GM04503 (cell line): Measurements from ENCODE around the gene SKI.
"Not testable (repeated sequence)": the region's sequence is repeated elsewhere in the genome, so short reads cannot be mapped to it uniquely, and the experiment has no call there.

ENCODE experiments used
- DNase-seq: peaks from one replicate; pipeline ENCODE4 v3.0.0-alpha.2; 2012; ENCODE audit warnings: low read depth

SKI gene

DNA sequence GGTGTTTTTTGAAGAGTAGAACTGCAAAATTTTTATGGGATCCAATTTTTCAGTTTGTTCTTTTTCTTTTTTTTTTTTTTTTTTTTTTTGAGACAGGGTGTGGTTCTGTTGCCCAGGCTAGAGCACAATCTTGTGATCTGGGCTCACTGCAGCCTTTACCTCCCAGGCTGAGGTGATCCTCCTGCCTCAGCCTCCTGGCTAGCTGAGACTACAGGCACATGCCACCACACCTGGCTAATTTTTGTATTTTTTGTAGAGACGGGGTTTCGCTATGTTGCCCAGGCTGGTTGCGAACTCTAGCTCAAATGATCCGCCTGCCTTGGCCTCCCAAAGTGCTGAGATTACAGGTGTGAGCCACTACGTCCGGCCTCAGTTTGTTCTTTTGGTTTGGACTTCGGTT lies 32.4 kb downstream of the SKI start:
- not testable (repeated sequence) for DNase-seq

GRCh38 chr1:2260917-2261316 lies 32.8 kb downstream of the SKI start:
- no peak for DNase-seq

- DNase-seq, result not testable (repeated sequence)
These were observed 33.6 kb downstream of the SKI start for GRCh38 chr1:2261476-2262395.

DNA sequence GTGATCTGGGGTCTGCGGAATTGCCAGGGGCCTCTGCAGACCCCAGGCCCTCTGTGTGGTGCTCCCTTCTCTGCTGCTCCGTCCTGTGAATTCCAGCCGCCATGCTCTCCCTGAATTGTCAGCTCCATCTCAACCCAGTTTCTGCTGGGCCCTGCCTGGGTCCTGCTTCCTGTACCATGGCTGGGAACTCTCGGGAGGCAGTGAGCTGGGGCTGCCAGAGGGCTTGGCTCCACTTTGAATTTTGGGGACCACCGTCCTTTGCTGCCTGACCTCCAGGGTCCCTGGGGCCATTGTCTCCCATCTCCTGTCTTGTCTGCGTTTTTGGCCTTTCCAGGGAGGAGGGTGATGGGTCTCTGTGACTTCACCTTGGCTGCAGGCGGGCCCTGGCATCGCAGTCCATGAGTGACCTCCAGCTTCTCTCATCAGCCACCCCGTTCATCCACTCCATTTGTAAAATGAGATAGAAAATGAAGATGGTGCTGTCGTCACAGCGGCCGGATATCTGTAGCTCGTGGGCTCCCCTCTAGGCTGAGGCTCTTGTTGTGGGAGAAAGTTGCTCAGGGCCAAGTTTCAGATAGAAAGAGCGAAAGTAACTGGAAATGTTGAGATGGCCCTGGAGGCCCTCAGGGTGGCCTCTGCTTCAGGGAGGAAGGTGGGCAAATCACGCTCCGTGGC lies 38.3 kb downstream of the SKI start:
- DNase-seq, result no peak

DNA sequence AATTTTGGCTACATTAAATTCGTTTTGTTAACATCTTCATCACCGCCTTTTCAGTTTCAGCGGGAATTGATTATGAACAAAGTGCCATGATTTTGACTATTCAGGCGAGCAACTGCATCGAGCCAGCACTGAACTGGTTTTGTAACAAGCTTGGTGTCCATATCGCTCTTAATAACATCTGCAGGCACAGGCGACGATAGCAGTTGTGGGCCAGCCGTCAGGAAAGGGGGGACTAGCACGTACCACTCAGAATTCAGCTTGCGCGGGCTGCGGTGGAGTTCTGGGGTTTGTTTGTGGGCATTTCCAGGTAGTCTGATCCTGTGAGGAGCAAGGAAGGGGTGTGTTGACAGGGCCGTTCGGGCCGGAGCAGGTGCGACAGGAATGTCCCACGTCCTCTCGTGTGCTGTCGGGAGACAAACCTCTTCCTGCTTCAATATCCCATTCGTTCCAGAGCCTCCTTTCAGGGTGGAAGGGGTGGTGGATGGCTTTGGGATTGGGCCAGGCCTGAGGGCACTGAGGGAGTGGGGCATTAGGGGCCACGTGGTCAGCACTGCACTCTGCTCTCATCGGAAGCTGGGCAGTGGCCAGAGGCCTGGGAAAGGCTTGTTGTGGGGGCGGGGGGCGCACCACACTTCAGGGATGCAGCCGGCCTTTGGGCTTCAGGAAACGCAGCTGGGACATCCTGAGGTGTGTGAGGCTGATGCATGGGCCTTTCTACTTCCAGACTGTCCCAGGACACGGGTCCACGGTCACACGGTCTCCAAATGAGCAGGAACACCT lies 39.1 kb downstream of the SKI start:
- no peak for DNase-seq

DNA sequence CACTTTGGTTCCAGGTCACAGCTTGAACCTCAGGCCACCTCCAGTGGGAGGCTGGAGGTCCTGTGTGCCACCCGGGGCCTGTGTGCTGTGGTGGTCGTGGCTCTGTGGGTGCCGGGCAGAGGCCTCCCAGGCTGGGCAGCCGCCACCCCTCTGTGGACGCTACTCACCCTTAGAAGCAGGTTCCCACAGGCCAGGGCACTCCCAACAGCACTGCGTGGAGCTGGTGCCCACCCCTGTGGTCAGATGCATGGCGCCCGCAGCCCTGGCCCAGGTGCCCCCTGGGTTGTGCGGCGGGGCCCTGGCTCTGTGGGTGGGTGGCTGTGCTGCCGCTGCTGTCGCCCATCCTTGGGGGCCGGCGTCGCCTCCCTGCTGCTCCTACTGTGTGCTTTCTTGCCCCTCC lies 39.7 kb downstream of the SKI start:
- DNase-seq, result no peak

DNA sequence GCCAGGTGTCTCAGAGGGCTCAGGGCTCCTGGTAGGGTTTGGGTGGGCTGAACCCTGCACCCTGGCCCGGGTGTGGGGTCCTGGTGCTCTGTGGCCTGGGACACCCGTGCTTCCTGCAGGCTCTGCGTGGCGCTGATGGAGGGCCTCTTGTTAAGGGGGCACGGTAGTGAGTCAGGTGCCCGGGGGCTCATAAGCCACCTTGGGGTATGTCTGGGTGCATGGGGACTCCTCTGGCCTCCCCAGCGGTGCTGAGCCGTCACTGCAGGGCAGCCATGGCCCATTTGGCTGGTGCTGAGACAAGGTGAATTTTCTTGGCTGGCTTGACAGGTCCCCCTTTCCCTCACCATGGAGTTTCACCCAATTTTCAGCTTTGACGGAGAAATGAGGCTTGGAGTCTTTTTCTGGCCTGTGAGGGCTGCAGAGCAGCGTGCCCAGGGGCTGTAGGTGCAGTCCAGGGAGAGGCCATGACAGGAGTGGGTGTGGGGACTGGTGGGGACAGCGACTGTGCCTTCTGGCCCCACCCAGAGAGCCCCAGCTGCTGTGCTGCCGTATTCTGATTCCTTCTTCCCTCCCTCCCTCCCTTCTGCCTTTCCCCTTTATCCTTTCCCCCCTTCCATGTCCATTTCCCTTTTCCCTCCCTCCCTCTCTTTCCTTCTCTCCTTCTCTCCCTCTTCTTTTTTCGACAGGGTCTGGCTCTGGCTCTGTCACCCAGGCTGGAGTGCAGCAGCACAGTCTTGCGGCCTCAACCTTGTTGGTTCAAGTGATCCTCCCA lies 40.4 kb downstream of the SKI start:
- DNase-seq, result no peak

DNA sequence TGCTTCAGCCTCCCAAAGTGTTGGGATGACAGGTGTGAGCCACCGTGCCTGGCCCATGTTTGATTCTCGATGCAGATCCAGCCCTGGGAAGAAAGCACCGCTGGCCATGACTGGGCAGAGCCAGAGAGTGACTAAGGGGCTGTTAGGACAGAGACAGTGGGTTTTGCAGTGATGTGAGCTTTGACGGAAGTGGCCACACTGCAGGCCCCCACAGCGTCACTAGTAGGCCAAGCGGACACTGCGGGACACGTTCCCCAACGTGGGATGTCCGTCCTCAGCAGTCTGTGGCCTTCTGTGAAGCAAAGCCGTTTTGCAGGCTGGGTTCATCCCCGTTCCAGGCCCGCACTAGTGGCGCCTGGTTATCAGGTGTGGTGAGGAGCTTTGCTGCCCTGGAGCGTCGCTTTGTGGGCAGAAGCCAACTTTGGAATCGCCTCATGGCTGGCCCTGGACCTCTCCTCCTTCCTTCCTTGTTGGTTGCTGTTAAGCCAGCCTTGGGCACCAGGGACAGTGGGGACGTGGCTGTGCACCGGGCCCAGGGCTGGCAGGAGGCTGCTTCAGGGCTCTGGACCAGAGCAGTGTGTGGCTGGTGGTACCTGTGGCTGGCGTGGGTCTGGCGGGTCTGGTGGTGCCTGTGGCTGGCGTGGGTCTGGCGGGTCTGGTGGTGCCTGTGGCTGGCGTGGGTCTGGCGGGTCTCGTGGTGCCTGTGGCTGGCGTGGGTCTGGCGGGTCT lies 41.2 kb downstream of the SKI start:
- no peak for DNase-seq

GRCh38 chr1:2269922-2270259 lies 41.8 kb downstream of the SKI start:
- DNase-seq, result no peak

GRCh38 chr1:2270260-2271100 lies 42.4 kb downstream of the SKI start:
- DNase-seq, result no peak

GRCh38 chr1:2271211-2271721 lies 43.1 kb downstream of the SKI start:
- DNase-seq, result no peak

GRCh38 chr1:2271841-2272655 lies 43.9 kb downstream of the SKI start:
- DNase-seq, result no peak

- DNase-seq, result no peak
These were observed 44.7 kb downstream of the SKI start for GRCh38 chr1:2272686-2273400.

GRCh38 chr1:2273401-2274090 lies 45.4 kb downstream of the SKI start:
- DNase-seq, result no peak

DNA sequence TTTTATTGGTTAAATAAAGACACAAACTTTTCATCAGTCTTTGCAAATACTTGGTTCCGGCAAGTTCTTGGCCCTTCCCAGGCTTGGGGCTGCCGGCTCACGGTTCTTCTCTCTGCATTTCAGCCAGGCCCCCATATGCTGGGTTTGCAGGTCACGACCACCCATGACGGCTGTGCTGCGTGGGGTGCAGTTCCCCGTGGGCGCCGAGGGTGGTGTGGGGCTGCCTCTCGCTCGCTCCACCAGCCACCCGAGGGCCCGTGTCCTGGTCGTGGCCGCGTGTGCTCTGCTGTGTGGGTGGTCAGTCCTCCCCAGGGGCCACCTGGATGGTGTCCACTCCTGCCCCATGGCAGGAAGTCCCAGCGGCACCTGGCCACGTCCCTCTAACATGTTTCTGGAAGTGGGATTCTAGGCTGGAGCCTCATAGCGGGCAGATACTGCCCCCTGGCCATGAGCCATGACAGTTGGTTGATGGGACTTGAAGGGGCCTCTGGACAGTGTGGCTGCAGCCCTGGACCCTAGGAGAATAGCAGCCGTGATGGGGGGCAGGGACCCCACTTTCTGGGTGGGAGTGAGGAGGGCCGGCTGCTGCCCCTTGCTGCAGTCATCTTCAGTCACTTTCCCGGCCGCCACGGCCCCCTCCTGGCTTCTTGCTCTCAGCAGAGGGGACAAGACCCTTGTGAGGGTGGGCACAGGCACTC lies 46.3 kb downstream of the SKI start:
- no peak for DNase-seq

GRCh38 chr1:2274929-2275475 lies 46.9 kb downstream of the SKI start:
- no peak for DNase-seq
